ENCODE measurements around the gene SRF.

SRF gene

GRCh38 chr6:43217351-43217750 lies 46.3 kb downstream of the SRF start:
- TF ChIP-seq CTCF (IDR thresholded peaks at IDR 0.05; ENCODE audit: low read length) (no peak), EZH2 (IDR thresholded peaks at IDR 0.05; ENCODE audit: borderline replicate concordance, low read length) (no peak)

GRCh38 chr6:43219119-43219518 lies 48.0 kb downstream of the SRF start:
- H3F3A ChIP-seq (ENCODE audit: insufficient read depth, low read length): no peaks in the 10 kb centered on the region
- no peaks in the 10 kb centered on the region for H4K20me1 ChIP-seq (ENCODE audit: insufficient read depth, low read length)
- peaks cover 41% of the 10 kb centered on the region; the same call in 1 of the 2 replicates for H3K36me3 ChIP-seq (ENCODE audit: insufficient read depth, low read length)
- no peak overlapping the region for H3K4me2 ChIP-seq (ENCODE audit: low read length)
- H3K27ac ChIP-seq (ENCODE audit: low read depth, low read length, poor library complexity, severe bottlenecking): no peak overlapping the region
- no peaks in the 10 kb centered on the region for H3K79me2 ChIP-seq (ENCODE audit: insufficient read depth, low read length)
- peaks cover 11% of the 10 kb centered on the region for H3K4me1 ChIP-seq (ENCODE audit: insufficient read depth, low read length, severe bottlenecking)
- no peak overlapping the region for H3K9ac ChIP-seq (ENCODE audit: low read length)
- no peak overlapping the region for H2AFZ ChIP-seq (ENCODE audit: low read length)
- no peak overlapping the region for H3K4me3 ChIP-seq (ENCODE audit: low read depth, low read length, poor library complexity, severe bottlenecking)
- H3K27me3 ChIP-seq (ENCODE audit: insufficient read depth, low read length): no peaks in the 10 kb centered on the region
- no peaks in the 10 kb centered on the region for H3K9me3 ChIP-seq (ENCODE audit: low read length)
- no peak for TF ChIP-seq EZH2 (IDR thresholded peaks at IDR 0.05; ENCODE audit: borderline replicate concordance, low read length)
- TF ChIP-seq CTCF (IDR thresholded peaks at IDR 0.05; ENCODE audit: low read length): no peak
- no peaks in the 10 kb centered on the region for H3K9me2 ChIP-seq (ENCODE audit: low read depth, low read length)

More at GRCh38 chr6:43217351-43217750, 46.3 kb downstream of the SRF start:
- Histone ChIP-seq H3K4me2 (ENCODE audit: low read length) (no peak overlapping the region), H3K9ac (ENCODE audit: low read length) (no peak overlapping the region), H3K27me3 (ENCODE audit: insufficient read depth, low read length) (no peaks in the 10 kb centered on the region), H2AFZ (ENCODE audit: low read length) (no peak overlapping the region), H3K4me1 (ENCODE audit: insufficient read depth, low read length, severe bottlenecking) (peaks cover under 1% of the 10 kb centered on the region), H3K9me3 (ENCODE audit: low read length) (no peaks in the 10 kb centered on the region), H3K27ac (ENCODE audit: low read depth, low read length, poor library complexity, severe bottlenecking) (no peak overlapping the region), H3K9me2 (ENCODE audit: low read depth, low read length) (no peaks in the 10 kb centered on the region), H3F3A (ENCODE audit: insufficient read depth, low read length) (no peaks in the 10 kb centered on the region), H4K20me1 (ENCODE audit: insufficient read depth, low read length) (no peaks in the 10 kb centered on the region), H3K79me2 (ENCODE audit: insufficient read depth, low read length) (no peaks in the 10 kb centered on the region), H3K4me3 (ENCODE audit: low read depth, low read length, poor library complexity, severe bottlenecking) (no peak overlapping the region), H3K36me3 (ENCODE audit: insufficient read depth, low read length) (peaks cover 23% of the 10 kb centered on the region; the same call in 1 of the 2 replicates)

GRCh38 chr6:43219814-43220213 lies 48.7 kb downstream of the SRF start:
- Histone ChIP-seq H3K4me3 (ENCODE audit: low read depth, low read length, poor library complexity, severe bottlenecking) (no peak overlapping the region), H3K36me3 (ENCODE audit: insufficient read depth, low read length) (peaks cover 41% of the 10 kb centered on the region; the same call in 1 of the 2 replicates), H3K27me3 (ENCODE audit: insufficient read depth, low read length) (no peaks in the 10 kb centered on the region), H3K9me3 (ENCODE audit: low read length) (no peaks in the 10 kb centered on the region), H3K79me2 (ENCODE audit: insufficient read depth, low read length) (no peaks in the 10 kb centered on the region), H3K4me2 (ENCODE audit: low read length) (no peak overlapping the region), H3K9me2 (ENCODE audit: low read depth, low read length) (no peaks in the 10 kb centered on the region), H2AFZ (ENCODE audit: low read length) (no peak overlapping the region), H3F3A (ENCODE audit: insufficient read depth, low read length) (no peaks in the 10 kb centered on the region), H3K27ac (ENCODE audit: low read depth, low read length, poor library complexity, severe bottlenecking) (no peak overlapping the region), H3K4me1 (ENCODE audit: insufficient read depth, low read length, severe bottlenecking) (peaks cover 18% of the 10 kb centered on the region), H3K9ac (ENCODE audit: low read length) (no peak overlapping the region), H4K20me1 (ENCODE audit: insufficient read depth, low read length) (no peaks in the 10 kb centered on the region)
- TF ChIP-seq EZH2 (IDR thresholded peaks at IDR 0.05; ENCODE audit: borderline replicate concordance, low read length): no peak
- TF ChIP-seq CTCF (IDR thresholded peaks at IDR 0.05; ENCODE audit: low read length): no peak

Data from OCI-LY1 (cell line).